ENCODE data around the gene WSB2.
A peak's percentile ranks its signal among the peaks of the same experiment; 100 is the strongest.
"Not testable (repeated sequence)": the region's sequence is repeated elsewhere in the genome, so short reads cannot be mapped to it uniquely, and the experiment has no call there.

Gene WSB2

GRCh38 chr12:118094039-118094438 lies 33.1 kb upstream of the WSB2 start:
- Histone ChIP-seq H3K9me3 (ENCODE audit: insufficient read depth, low read depth, low read length) (no peaks in the 10 kb centered on the region), H3K9ac (ENCODE audit: low read depth, low read length) (no peak overlapping the region), H3K4me1 (ENCODE audit: insufficient read depth, low read length) (peaks cover 4% of the 10 kb centered on the region; the same call in 1 of the 2 replicates), H3K36me3 (ENCODE audit: insufficient read depth, low read depth, low read length) (peaks cover 47% of the 10 kb centered on the region), H3K27ac (ENCODE audit: low read length) (no peak overlapping the region), H3K27me3 (ENCODE audit: insufficient read depth, low read length) (no peaks in the 10 kb centered on the region), H3K4me3 (ENCODE audit: low read length) (no peak overlapping the region)

- H3K36me3 ChIP-seq (ENCODE audit: insufficient read depth, low read depth, low read length) = peaks cover 67% of the 10 kb centered on the region
- no peak overlapping the region for H3K27ac ChIP-seq (ENCODE audit: low read length)
- H3K9ac ChIP-seq (ENCODE audit: low read depth, low read length) = no peak overlapping the region
- H3K4me3 ChIP-seq (ENCODE audit: low read length) = no peak overlapping the region
- H3K27me3 ChIP-seq (ENCODE audit: insufficient read depth, low read length) = no peaks in the 10 kb centered on the region
- H3K9me3 ChIP-seq (ENCODE audit: insufficient read depth, low read depth, low read length) = no peaks in the 10 kb centered on the region
- no peaks in the 10 kb centered on the region for H3K4me1 ChIP-seq (ENCODE audit: insufficient read depth, low read length)
These were observed 28.8 kb upstream of the WSB2 start for GRCh38 chr12:118089782-118090181.

- Histone ChIP-seq H3K9me3 (ENCODE audit: insufficient read depth, low read depth, low read length) (no peaks in the 10 kb centered on the region), H3K4me3 (ENCODE audit: low read length) (no peak overlapping the region), H3K9ac (ENCODE audit: low read depth, low read length) (no peak overlapping the region), H3K27ac (ENCODE audit: low read length) (no peak overlapping the region), H3K36me3 (ENCODE audit: insufficient read depth, low read depth, low read length) (peaks cover 70% of the 10 kb centered on the region), H3K4me1 (ENCODE audit: insufficient read depth, low read length) (no peaks in the 10 kb centered on the region), H3K27me3 (ENCODE audit: insufficient read depth, low read length) (no peaks in the 10 kb centered on the region)
These were observed 21.2 kb upstream of the WSB2 start for GRCh38 chr12:118082161-118082560.

- not testable (repeated sequence) for H3K4me1 ChIP-seq (ENCODE audit: insufficient read depth, low read length); H3K9me3 ChIP-seq (ENCODE audit: insufficient read depth, low read depth, low read length); H3K27ac ChIP-seq (ENCODE audit: low read length); H3K9ac ChIP-seq (ENCODE audit: low read depth, low read length); H3K27me3 ChIP-seq (ENCODE audit: insufficient read depth, low read length); H3K4me3 ChIP-seq (ENCODE audit: low read length)
- H3K36me3 ChIP-seq (ENCODE audit: insufficient read depth, low read depth, low read length) = peaks cover 74% of the 10 kb centered on the region
These were observed 20.5 kb upstream of the WSB2 start for GRCh38 chr12:118081521-118081920.

- H3K36me3 ChIP-seq (ENCODE audit: insufficient read depth, low read depth, low read length) = peaks cover 71% of the 10 kb centered on the region
These were observed 12.8 kb upstream of the WSB2 start for GRCh38 chr12:118073768-118074167.

GRCh38 chr12:118070650-118071049 lies 9.7 kb upstream of the WSB2 start:
- Histone ChIP-seq H3K27ac (ENCODE audit: low read length) (no peak overlapping the region), H3K27me3 (ENCODE audit: insufficient read depth, low read length) (no peaks in the 10 kb centered on the region), H3K36me3 (ENCODE audit: insufficient read depth, low read depth, low read length) (peaks cover 74% of the 10 kb centered on the region), H3K9ac (ENCODE audit: low read depth, low read length) (no peak overlapping the region), H3K4me1 (ENCODE audit: insufficient read depth, low read length) (no peaks in the 10 kb centered on the region), H3K4me3 (ENCODE audit: low read length) (no peak overlapping the region), H3K9me3 (ENCODE audit: insufficient read depth, low read depth, low read length) (no peaks in the 10 kb centered on the region)

More at GRCh38 chr12:118073768-118074167, 12.8 kb upstream of the WSB2 start:
- Histone ChIP-seq H3K4me3 (ENCODE audit: low read length) (no peak overlapping the region), H3K9ac (ENCODE audit: low read depth, low read length) (no peak overlapping the region), H3K9me3 (ENCODE audit: insufficient read depth, low read depth, low read length) (no peaks in the 10 kb centered on the region), H3K4me1 (ENCODE audit: insufficient read depth, low read length) (no peaks in the 10 kb centered on the region), H3K27me3 (ENCODE audit: insufficient read depth, low read length) (no peaks in the 10 kb centered on the region), H3K27ac (ENCODE audit: low read length) (no peak overlapping the region)

- Histone ChIP-seq H3K9me3 (ENCODE audit: insufficient read depth, low read depth, low read length) (no peaks in the 10 kb centered on the region), H3K36me3 (ENCODE audit: insufficient read depth, low read depth, low read length) (peaks cover 68% of the 10 kb centered on the region), H3K27me3 (ENCODE audit: insufficient read depth, low read length) (no peaks in the 10 kb centered on the region), H3K27ac (ENCODE audit: low read length) (no peak overlapping the region), H3K4me1 (ENCODE audit: insufficient read depth, low read length) (peaks cover 10% of the 10 kb centered on the region; the same call in 1 of the 2 replicates), H3K9ac (ENCODE audit: low read depth, low read length) (no peak overlapping the region), H3K4me3 (ENCODE audit: low read length) (no peak overlapping the region)
These were observed 7.5 kb upstream of the WSB2 start for GRCh38 chr12:118068445-118068844.

- H3K9ac ChIP-seq (ENCODE audit: low read depth, low read length) = no peak overlapping the region
- H3K27ac ChIP-seq (ENCODE audit: low read length) = no peak overlapping the region
- H3K36me3 ChIP-seq (ENCODE audit: insufficient read depth, low read depth, low read length) = peaks cover 43% of the 10 kb centered on the region
- H3K9me3 ChIP-seq (ENCODE audit: insufficient read depth, low read depth, low read length) = no peaks in the 10 kb centered on the region
- H3K4me3 ChIP-seq (ENCODE audit: low read length) = no peak overlapping the region
- no peaks in the 10 kb centered on the region for H3K27me3 ChIP-seq (ENCODE audit: insufficient read depth, low read length)
- peaks cover 11% of the 10 kb centered on the region; the same call in 1 of the 2 replicates for H3K4me1 ChIP-seq (ENCODE audit: insufficient read depth, low read length)
These were observed 4.4 kb upstream of the WSB2 start for GRCh38 chr12:118065380-118065779.

- no peak overlapping the region for H3K27ac ChIP-seq (ENCODE audit: low read length)
- H3K9me3 ChIP-seq (ENCODE audit: insufficient read depth, low read depth, low read length) = no peaks in the 10 kb centered on the region
- H3K9ac ChIP-seq (ENCODE audit: low read depth, low read length) = peak overlapping the region; percentile 37; the same call in 1 of the 2 replicates
- peaks cover 35% of the 10 kb centered on the region for H3K36me3 ChIP-seq (ENCODE audit: insufficient read depth, low read depth, low read length)
- H3K4me3 ChIP-seq (ENCODE audit: low read length) = no peak overlapping the region
- no peaks in the 10 kb centered on the region for H3K27me3 ChIP-seq (ENCODE audit: insufficient read depth, low read length)
- H3K4me1 ChIP-seq (ENCODE audit: insufficient read depth, low read length) = peaks cover 15% of the 10 kb centered on the region; the same call in 1 of the 2 replicates
These were observed 3.6 kb upstream of the WSB2 start for GRCh38 chr12:118064608-118065007.

- H3K4me3 ChIP-seq (ENCODE audit: low read length) = peak overlapping the region; percentile 94; the same call in 1 of the 2 replicates
These were observed 2.8 kb upstream of the WSB2 start for GRCh38 chr12:118063576-118064391.

GRCh38 chr12:118061873-118062843 lies 1.2 kb upstream of the WSB2 start:
- peak overlapping the region; percentile 99 for H3K27ac ChIP-seq (ENCODE audit: low read length)
- H3K27me3 ChIP-seq (ENCODE audit: insufficient read depth, low read length) = no peaks in the 10 kb centered on the region
- H3K4me1 ChIP-seq (ENCODE audit: insufficient read depth, low read length) = peaks cover 20% of the 10 kb centered on the region; the same call in 1 of the 2 replicates
- H3K36me3 ChIP-seq (ENCODE audit: insufficient read depth, low read depth, low read length) = peaks cover 17% of the 10 kb centered on the region
- H3K9me3 ChIP-seq (ENCODE audit: insufficient read depth, low read depth, low read length) = no peaks in the 10 kb centered on the region
- peak overlapping the region; percentile 97 for H3K9ac ChIP-seq (ENCODE audit: low read depth, low read length)
- peak overlapping the region; percentile 94 for H3K4me3 ChIP-seq (ENCODE audit: low read length)

More at GRCh38 chr12:118063576-118064391, 2.8 kb upstream of the WSB2 start:
- H3K4me1 ChIP-seq (ENCODE audit: insufficient read depth, low read length) = peaks cover 20% of the 10 kb centered on the region; the same call in 1 of the 2 replicates
- no peak overlapping the region for H3K27ac ChIP-seq (ENCODE audit: low read length)
- peak overlapping the region; percentile 37; the same call in 1 of the 2 replicates for H3K9ac ChIP-seq (ENCODE audit: low read depth, low read length)
- H3K27me3 ChIP-seq (ENCODE audit: insufficient read depth, low read length) = no peaks in the 10 kb centered on the region
- H3K9me3 ChIP-seq (ENCODE audit: insufficient read depth, low read depth, low read length) = no peaks in the 10 kb centered on the region
- H3K36me3 ChIP-seq (ENCODE audit: insufficient read depth, low read depth, low read length) = peaks cover 32% of the 10 kb centered on the region

Measured in iPS-20b (cell line).